NCI-H82 treated with DMSO at 0.1 percent for 48 hours (cell line): ENCODE results near the gene ALKBH6.
"Not testable (repeated sequence)": the region's sequence is repeated elsewhere in the genome, so short reads cannot be mapped to it uniquely, and the experiment has no call there.

Experiments used
- DNase-seq: peaks from one replicate; lab custom pipeline; 2025; ENCODE audit not compliant: unreplicated experiment; lab: John Stamatoyannopoulos, UW

Gene ALKBH6

GRCh38 chr19:36014012-36014924 is at the start of gene ALKBH6:
Gene ALKBH6, minus strand, starts transcription at chr19:36014213. Its CDS starts 816 bp downstream, at chr19:36013397.
- DNase-seq = peak; percentile 97

GRCh38 chr19:36061367-36061766 is 47.4 kb upstream of the ALKBH6 start:
- DNase-seq = no peak

GRCh38 chr19:36060430-36060829 is 46.4 kb upstream of the ALKBH6 start:
- no peak for DNase-seq

- peak; percentile 79 for DNase-seq
Measured at GRCh38 chr19:36059180-36059910, 45.3 kb upstream of the ALKBH6 start.

GRCh38 chr19:36058481-36059179 is 44.6 kb upstream of the ALKBH6 start:
- DNase-seq = no peak

- DNase-seq = peak; percentile 96
Measured at GRCh38 chr19:36054733-36055686, 41.0 kb upstream of the ALKBH6 start, which contains the start of gene WDR62. Gene WDR62, plus strand, starts transcription at chr19:36054897. Its CDS starts 75 bp downstream, at chr19:36054972.

- DNase-seq = peak; percentile 96
Measured at GRCh38 chr19:36054119-36054732, 40.2 kb upstream of the ALKBH6 start, which contains the start of gene THAP8. Gene THAP8, minus strand, starts transcription at chr19:36054285. Its CDS starts 68 bp downstream, at chr19:36054217.

GRCh38 chr19:36051637-36052036 is 37.6 kb upstream of the ALKBH6 start:
- no peak for DNase-seq

GRCh38 chr19:36051236-36051635 is 37.2 kb upstream of the ALKBH6 start:
- no peak for DNase-seq

GRCh38 chr19:36049080-36049698 is 35.2 kb upstream of the ALKBH6 start:
- no peak for DNase-seq

- DNase-seq = no peak
Measured at GRCh38 chr19:36047835-36048234, 33.8 kb upstream of the ALKBH6 start.

GRCh38 chr19:36046443-36047050 is 32.5 kb upstream of the ALKBH6 start:
- no peak for DNase-seq

- no peak for DNase-seq
Measured at GRCh38 chr19:36043952-36044351, 29.9 kb upstream of the ALKBH6 start.

- no peak for DNase-seq
Measured at GRCh38 chr19:36041831-36042230, 27.8 kb upstream of the ALKBH6 start.

- DNase-seq = not testable (repeated sequence)
Measured at GRCh38 chr19:36041092-36041491, 27.1 kb upstream of the ALKBH6 start.

- DNase-seq = no peak
Measured at GRCh38 chr19:36040495-36040894, 26.5 kb upstream of the ALKBH6 start.

GRCh38 chr19:36032251-36033104 is 18.5 kb upstream of the ALKBH6 start, which contains the start of gene CLIP3:
Gene CLIP3, minus strand, starts transcription at chr19:36032873. Its CDS starts 516 bp downstream, at chr19:36032357.
- DNase-seq = peak; percentile 46

- DNase-seq = no peak
Measured at GRCh38 chr19:36031308-36031707, 17.3 kb upstream of the ALKBH6 start.
